ENCODE results near the gene TNFRSF25.

DNA sequence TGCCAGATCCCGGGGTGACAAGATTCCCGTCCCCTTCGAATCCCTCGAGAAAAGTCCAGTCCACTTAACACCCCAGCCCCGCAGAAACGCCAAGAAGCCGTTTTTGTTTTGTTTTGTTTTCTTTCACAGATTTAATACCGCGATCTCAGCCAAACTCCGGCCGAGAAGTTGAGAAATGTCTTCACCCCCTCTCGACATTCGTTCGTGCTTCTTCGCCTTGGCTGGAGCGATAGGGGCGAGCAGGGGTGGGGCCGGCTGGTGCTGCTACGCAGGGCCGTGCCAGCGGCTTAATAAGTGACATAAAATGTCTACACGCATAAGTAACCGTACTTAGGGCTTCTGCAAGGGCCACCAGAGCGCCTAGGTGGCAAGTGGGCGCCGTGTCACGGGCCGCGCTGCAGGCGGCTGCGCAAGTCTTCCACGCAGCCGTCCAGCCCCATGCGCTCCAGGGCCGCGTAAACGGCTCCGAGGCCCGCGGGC lies 4.9 kb downstream of the TNFRSF25 start:
- TF ChIP-seq, protein P1, sequence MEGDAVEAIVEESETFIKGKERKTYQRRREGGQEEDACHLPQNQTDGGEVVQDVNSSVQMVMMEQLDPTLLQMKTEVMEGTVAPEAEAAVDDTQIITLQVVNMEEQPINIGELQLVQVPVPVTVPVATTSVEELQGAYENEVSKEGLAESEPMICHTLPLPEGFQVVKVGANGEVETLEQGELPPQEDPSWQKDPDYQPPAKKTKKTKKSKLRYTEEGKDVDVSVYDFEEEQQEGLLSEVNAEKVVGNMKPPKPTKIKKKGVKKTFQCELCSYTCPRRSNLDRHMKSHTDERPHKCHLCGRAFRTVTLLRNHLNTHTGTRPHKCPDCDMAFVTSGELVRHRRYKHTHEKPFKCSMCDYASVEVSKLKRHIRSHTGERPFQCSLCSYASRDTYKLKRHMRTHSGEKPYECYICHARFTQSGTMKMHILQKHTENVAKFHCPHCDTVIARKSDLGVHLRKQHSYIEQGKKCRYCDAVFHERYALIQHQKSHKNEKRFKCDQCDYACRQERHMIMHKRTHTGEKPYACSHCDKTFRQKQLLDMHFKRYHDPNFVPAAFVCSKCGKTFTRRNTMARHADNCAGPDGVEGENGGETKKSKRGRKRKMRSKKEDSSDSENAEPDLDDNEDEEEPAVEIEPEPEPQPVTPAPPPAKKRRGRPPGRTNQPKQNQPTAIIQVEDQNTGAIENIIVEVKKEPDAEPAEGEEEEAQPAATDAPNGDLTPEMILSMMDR (IDR thresholded peaks at IDR 0.05; ENCODE audit: insufficient read depth, low read length): no peak
- TF ChIP-seq, protein P2, sequence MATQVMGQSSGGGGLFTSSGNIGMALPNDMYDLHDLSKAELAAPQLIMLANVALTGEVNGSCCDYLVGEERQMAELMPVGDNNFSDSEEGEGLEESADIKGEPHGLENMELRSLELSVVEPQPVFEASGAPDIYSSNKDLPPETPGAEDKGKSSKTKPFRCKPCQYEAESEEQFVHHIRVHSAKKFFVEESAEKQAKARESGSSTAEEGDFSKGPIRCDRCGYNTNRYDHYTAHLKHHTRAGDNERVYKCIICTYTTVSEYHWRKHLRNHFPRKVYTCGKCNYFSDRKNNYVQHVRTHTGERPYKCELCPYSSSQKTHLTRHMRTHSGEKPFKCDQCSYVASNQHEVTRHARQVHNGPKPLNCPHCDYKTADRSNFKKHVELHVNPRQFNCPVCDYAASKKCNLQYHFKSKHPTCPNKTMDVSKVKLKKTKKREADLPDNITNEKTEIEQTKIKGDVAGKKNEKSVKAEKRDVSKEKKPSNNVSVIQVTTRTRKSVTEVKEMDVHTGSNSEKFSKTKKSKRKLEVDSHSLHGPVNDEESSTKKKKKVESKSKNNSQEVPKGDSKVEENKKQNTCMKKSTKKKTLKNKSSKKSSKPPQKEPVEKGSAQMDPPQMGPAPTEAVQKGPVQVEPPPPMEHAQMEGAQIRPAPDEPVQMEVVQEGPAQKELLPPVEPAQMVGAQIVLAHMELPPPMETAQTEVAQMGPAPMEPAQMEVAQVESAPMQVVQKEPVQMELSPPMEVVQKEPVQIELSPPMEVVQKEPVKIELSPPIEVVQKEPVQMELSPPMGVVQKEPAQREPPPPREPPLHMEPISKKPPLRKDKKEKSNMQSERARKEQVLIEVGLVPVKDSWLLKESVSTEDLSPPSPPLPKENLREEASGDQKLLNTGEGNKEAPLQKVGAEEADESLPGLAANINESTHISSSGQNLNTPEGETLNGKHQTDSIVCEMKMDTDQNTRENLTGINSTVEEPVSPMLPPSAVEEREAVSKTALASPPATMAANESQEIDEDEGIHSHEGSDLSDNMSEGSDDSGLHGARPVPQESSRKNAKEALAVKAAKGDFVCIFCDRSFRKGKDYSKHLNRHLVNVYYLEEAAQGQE (IDR thresholded peaks at IDR 0.05; ENCODE audit: insufficient replicate concordance, low read depth): no peak
- TF ChIP-seq POLR2AphosphoS5 (IDR thresholded peaks at IDR 0.05; ENCODE audit: low read depth): no peak

Measured in HL-60 (cell line).